HepG2 (cell line): ENCODE results near the gene PLOD3. TPM values are rescaled to one million over a fixed set of nuclear protein-coding genes. Genes with fewer than 3 reads are reported as not detected.

Source experiments
- ATAC-seq: fragments of 200-7000 bp; cut with Tn5 transposase; 3 replicates; pipeline ENCODE4 v1.9.1; 2020; ENCODE audit warnings: mild to moderate bottlenecking, moderate library complexity
- BruUV-seq: library from RNA; stranded (reverse); fragments of 400-500 nt; replicated peaks from 2 replicates; lab custom pipeline; 2021; lab: Mats Ljungman, UMichigan
- CTCF ChIA-PET: fragments of 300-600 bp; formaldehyde crosslinking; extraction: SDS; loops from one replicate; lab custom pipeline; 2021; ENCODE audit warnings: low total read pairs, inconsistent platforms, low intra/inter-chr PET ratio; lab: Yijun Ruan, JAX
- POLR2A ChIA-PET: fragments of 350-600 bp; sonication (Branson Sonifier 250); formaldehyde crosslinking; loops from one replicate; lab custom pipeline; 2020; ENCODE audit warnings: antibody characterized with exemption, inconsistent platforms; lab: Yijun Ruan, JAX
- DNase-seq: peaks from one replicate; pipeline ENCODE4 v3.0.0-alpha.2; 2015; ENCODE audit warnings: low spot score
- FAIRE-seq: peaks from 3 replicates; lab custom pipeline; 2011; peaks lifted over from hg19 to GRCh38; lab: Jason Lieb, UNC
- H2AFZ ChIP-seq: one replicate; pipeline ENCODE4 v1.6.1; 2011; ENCODE audit warnings: low read length, inconsistent platforms
- H3K27ac ChIP-seq: fragments of 300-600 bp; 3 replicates; pipeline ENCODE4 v1.8.0; 2011; ENCODE audit warnings: mixed run types, mild to moderate bottlenecking, mixed read lengths, low read length, inconsistent platforms; ENCODE audit not compliant: insufficient read depth; ENCODE audit errors: extremely low read length
- H3K27me3 ChIP-seq, 2 experiments: fragments of 200-600 bp in 1 of 2; 2 replicates in 1 of 2; 3 replicates in 1 of 2; pipeline versions ENCODE4 v1.6.0 to v1.8.0; 2011; ENCODE audit warnings: low read length in 2 of 2, mild to moderate bottlenecking in 2 of 2, moderate library complexity in 2 of 2, inconsistent platforms in 1 of 2; ENCODE audit not compliant: insufficient read depth in 2 of 2, control insufficient read depth in 1 of 2
- H3K36me3 ChIP-seq, 2 experiments: fragments of 200-600 bp in 1 of 2; replicated peaks in 1 of 2; 2 replicates in 1 of 2; 3 replicates in 1 of 2; pipeline versions ENCODE4 v1.5.1 to v1.8.0; 2011; ENCODE audit warnings: low read length in 2 of 2, inconsistent platforms in 1 of 2; ENCODE audit not compliant: insufficient read depth in 2 of 2, control insufficient read depth in 1 of 2
- H3K4me1 ChIP-seq: 2 replicates; pipeline ENCODE4 v1.5.1; 2012; ENCODE audit warnings: low read length, inconsistent platforms; ENCODE audit not compliant: insufficient read depth
- H3K4me2 ChIP-seq: 2 replicates; pipeline ENCODE4 v1.6.0; 2011; ENCODE audit warnings: low read depth, low read length, inconsistent platforms
- H3K4me3 ChIP-seq, 3 experiments: fragments of 200-600 bp in 1 of 3; sonication (generic), shearing (Covaris generic) in 1 of 3; replicated peaks in 1 of 3; 2 replicates each; pipeline ENCODE4 v1.5.1; 2011 to 2016; ENCODE audit warnings: low read length in 3 of 3, inconsistent platforms in 2 of 3, low read depth in 2 of 3, mild to moderate bottlenecking in 2 of 3, control low read depth in 1 of 3, mixed read lengths in 1 of 3; ENCODE audit not compliant: insufficient read depth in 1 of 3
- H3K79me2 ChIP-seq: one replicate; pipeline ENCODE4 v1.6.1; 2011; ENCODE audit warnings: low read length, inconsistent platforms; ENCODE audit not compliant: insufficient read depth
- H3K9ac ChIP-seq: 2 replicates; pipeline ENCODE4 v1.6.0; 2011; ENCODE audit warnings: mild to moderate bottlenecking, low read depth, low read length, inconsistent platforms; ENCODE audit not compliant: insufficient read depth
- H3K9me3 ChIP-seq: 2 replicates; pipeline ENCODE4 v1.5.1; 2012; ENCODE audit warnings: mild to moderate bottlenecking, low read length
- H4K20me1 ChIP-seq: 2 replicates; pipeline ENCODE4 v1.6.0; 2011; ENCODE audit warnings: inconsistent platforms, mild to moderate bottlenecking, low read length, moderate library complexity; ENCODE audit not compliant: insufficient read depth
- AGO2 ChIP-seq: fragments of 200-400 bp; formaldehyde crosslinking; optimal IDR thresholded peaks from 2 replicates; pipeline ENCODE3; 2017; ENCODE audit warnings: mild to moderate bottlenecking, low read depth, low read length, moderate library complexity
- FOXA1 ChIP-seq, 2 experiments: fragments of 450-650 bp in 1 of 2; sonication (generic) in 1 of 2; formaldehyde crosslinking in 1 of 2; IDR thresholded peaks; 2 replicates each; pipeline versions ENCODE4 v1.4.0 to v1.6.1; 2016 to 2020; ENCODE audit warnings: missing genetic modification reagents in 1 of 2
- KDM1A ChIP-seq: IDR thresholded peaks from 2 replicates; pipeline ENCODE4 v1.6.1; 2016; ENCODE audit warnings: missing compliant biosample characterization
- MBD4 ChIP-seq: IDR thresholded peaks from 2 replicates; pipeline ENCODE4 v1.6.1; 2012; ENCODE audit warnings: low read length, inconsistent platforms, borderline replicate concordance
- POLR2A ChIP-seq, 2 experiments: IDR thresholded peaks; 2 replicates each; pipeline ENCODE4 v1.6.1; 2011; ENCODE audit warnings: low read depth in 2 of 2, low read length in 2 of 2, mild to moderate bottlenecking in 1 of 2, moderate library complexity in 1 of 2; ENCODE audit not compliant: insufficient read depth in 1 of 2
- RBFOX2 ChIP-seq: fragments of 200-400 bp; formaldehyde crosslinking; IDR thresholded peaks from 2 replicates; pipeline ENCODE4 v1.6.1; 2017; ENCODE audit warnings: low read depth, mild to moderate bottlenecking, low read length
- ZBTB21 ChIP-seq: sonication (generic); formaldehyde crosslinking; IDR thresholded peaks from 2 replicates; pipeline ENCODE4 v1.4.0; 2020; ENCODE audit warnings: missing genetic modification reagents
- ZNF496 ChIP-seq: sonication (generic); formaldehyde crosslinking; IDR thresholded peaks from 2 replicates; pipeline ENCODE4 v1.8.1; 2023; ENCODE audit warnings: mild to moderate bottlenecking, moderate library complexity, missing genetic modification reagents; ENCODE audit not compliant: insufficient replicate concordance
- ZNF788 ChIP-seq: sonication (generic); formaldehyde crosslinking; IDR thresholded peaks from 2 replicates; pipeline ENCODE4 v1.5.0; 2020; ENCODE audit warnings: mild to moderate bottlenecking, missing genetic modification reagents, borderline replicate concordance
- ZNF879 ChIP-seq: sonication (generic); formaldehyde crosslinking; IDR thresholded peaks from 2 replicates; pipeline ENCODE4 v1.8.1; 2023; ENCODE audit warnings: missing genetic modification reagents
- WGBS: methylation state at CpG from one replicate; pipeline ENCODE4 v1.1.6; 2017; ENCODE audit warnings: low lambda C conversion rate; 5-methylcytosine and 5-hydroxymethylcytosine counted together
- in situ Hi-C: cut with HindIII; loops from 2 replicates; pipeline ENCODE4 v1.10.0; 2017; ENCODE audit warnings: low pct_unique_long_range_greater_than_20kb; ENCODE audit not compliant: extremely low pct_ligation_motif_present
- intact Hi-C: fragments of 100-400 bp; cut with micrococcal nuclease; formaldehyde crosslinking; loops from one replicate; pipeline ENCODE4 v1.10.0; 2022; ENCODE audit not compliant: unreplicated experiment
- polyA plus RNA-seq, 8 experiments: library from polyadenylated mRNA; depleted of rRNA in 3 of 8; stranded (reverse) in 7 of 8; unstranded in 1 of 8; fragments of >200 nt; fragmentation: Illumina TruSeq in 4 of 8; extraction: Trizol in 4 of 8; gene quantifications; 2 replicates each; pipeline versions ENCODE4 v1.2.1 to v1.2.3, GENCODE V29; 2011 to 2016; ENCODE audit warnings: low read depth in 4 of 8, missing spikeins in 1 of 8, mixed read lengths in 1 of 8; ENCODE audit not compliant: insufficient read depth in 1 of 8
- total RNA-seq, 5 experiments: library from RNA; depleted of rRNA; stranded (reverse); fragments of >200 nt; fragmentation: Illumina TruSeq; extraction: Trizol; gene quantifications; 2 replicates each; pipeline ENCODE4 v1.2.3, GENCODE V29; 2016; ENCODE audit warnings: low read depth in 1 of 5
- TF ChIP-seq, protein P1 (sequence below): sonication (generic); formaldehyde crosslinking; IDR thresholded peaks from 2 replicates; pipeline ENCODE4 v1.5.1; 2020; ENCODE audit warnings: mild to moderate bottlenecking, missing genetic modification reagents, moderate library complexity

The PLOD3 gene
- total and polyA plus RNA-seq, 2 of the 13 experiments (the other 11 are each of a cell fraction or from before 2014, with no cell fraction given) = 65.8 to 67.4 TPM

DNA sequence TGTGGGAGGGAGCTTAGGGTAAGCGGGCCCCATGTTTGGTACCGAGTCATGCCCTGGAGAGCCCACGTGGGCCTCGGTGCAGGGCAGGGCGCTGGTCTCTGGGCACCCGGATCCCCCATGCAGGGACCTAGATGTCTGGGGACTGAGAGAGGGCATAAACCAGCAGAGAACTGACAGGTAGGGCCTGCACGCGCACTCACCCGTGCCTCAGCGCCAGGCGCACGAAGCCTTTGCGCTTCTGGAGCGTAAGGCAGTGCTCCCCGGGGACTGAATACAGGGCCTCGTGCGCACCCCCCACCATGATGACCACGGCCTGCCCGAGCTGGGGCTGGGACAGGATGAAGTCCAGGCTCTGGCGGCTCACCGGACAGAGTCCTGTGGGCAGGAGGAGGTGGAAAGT, 19.4 kb downstream of the PLOD3 start:
- ATAC-seq (no peak), FAIRE-seq (no peak), DNase-seq (no peak)
- H2AFZ ChIP-seq = no peak overlapping the region
- POLR2A ChIA-PET = interaction anchor here (3.7 to 11.6 kb wide), 2 partner anchors 15 to 17 kb away, joined by 22 to 202 read pairs; partner anchors contain the start of genes PLOD3 and ZNHIT1
- 100% methylated on average over 6 of the region's 21 CpGs for WGBS
- no peaks in the 10 kb centered on the region for H3K9me3 ChIP-seq
- H3K27me3 ChIP-seq = no peaks in the 10 kb centered on the region; a peak in 1 of 5 replicates
- peaks cover 50% of the 10 kb centered on the region for H3K4me1 ChIP-seq
- CTCF ChIA-PET = no interaction called here
- no peak overlapping the region for H3K9ac ChIP-seq
- in situ Hi-C loops = no loop called here
- no TSS peak for BruUV-seq
- intact Hi-C loops = no loop called here
- H4K20me1 ChIP-seq = peaks cover 3% of the 10 kb centered on the region; the same call in 1 of the 2 replicates
- TF ChIP-seq, protein P1, sequence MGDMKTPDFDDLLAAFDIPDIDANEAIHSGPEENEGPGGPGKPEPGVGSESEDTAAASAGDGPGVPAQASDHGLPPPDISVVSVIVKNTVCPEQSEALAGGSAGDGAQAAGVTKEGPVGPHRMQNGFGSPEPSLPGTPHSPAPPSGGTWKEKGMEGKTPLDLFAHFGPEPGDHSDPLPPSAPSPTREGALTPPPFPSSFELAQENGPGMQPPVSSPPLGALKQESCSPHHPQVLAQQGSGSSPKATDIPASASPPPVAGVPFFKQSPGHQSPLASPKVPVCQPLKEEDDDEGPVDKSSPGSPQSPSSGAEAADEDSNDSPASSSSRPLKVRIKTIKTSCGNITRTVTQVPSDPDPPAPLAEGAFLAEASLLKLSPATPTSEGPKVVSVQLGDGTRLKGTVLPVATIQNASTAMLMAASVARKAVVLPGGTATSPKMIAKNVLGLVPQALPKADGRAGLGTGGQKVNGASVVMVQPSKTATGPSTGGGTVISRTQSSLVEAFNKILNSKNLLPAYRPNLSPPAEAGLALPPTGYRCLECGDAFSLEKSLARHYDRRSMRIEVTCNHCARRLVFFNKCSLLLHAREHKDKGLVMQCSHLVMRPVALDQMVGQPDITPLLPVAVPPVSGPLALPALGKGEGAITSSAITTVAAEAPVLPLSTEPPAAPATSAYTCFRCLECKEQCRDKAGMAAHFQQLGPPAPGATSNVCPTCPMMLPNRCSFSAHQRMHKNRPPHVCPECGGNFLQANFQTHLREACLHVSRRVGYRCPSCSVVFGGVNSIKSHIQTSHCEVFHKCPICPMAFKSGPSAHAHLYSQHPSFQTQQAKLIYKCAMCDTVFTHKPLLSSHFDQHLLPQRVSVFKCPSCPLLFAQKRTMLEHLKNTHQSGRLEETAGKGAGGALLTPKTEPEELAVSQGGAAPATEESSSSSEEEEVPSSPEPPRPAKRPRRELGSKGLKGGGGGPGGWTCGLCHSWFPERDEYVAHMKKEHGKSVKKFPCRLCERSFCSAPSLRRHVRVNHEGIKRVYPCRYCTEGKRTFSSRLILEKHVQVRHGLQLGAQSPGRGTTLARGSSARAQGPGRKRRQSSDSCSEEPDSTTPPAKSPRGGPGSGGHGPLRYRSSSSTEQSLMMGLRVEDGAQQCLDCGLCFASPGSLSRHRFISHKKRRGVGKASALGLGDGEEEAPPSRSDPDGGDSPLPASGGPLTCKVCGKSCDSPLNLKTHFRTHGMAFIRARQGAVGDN = peak; percentile 23; the same call in 1 of the 2 replicates
- peak; percentile 74 for TF ChIP-seq RBFOX2
- TF ChIP-seq FOXA1 (IDR thresholded peaks at IDR 0.05) = no peak
- TF ChIP-seq FOXA1 (CRISPR knock-in tag; IDR thresholded peaks at IDR 0.05) = no peak
- peak in 1 of 2 experiments; percentile 40; a peak in 1 of 4 replicates for TF ChIP-seq POLR2A (IDR thresholded peaks at IDR 0.05; ENCODE audit: insufficient read depth in 1 of 2, low read depth in 2 of 2, low read length in 2 of 2)
- TF ChIP-seq AGO2 = peak; percentile 69
- TF ChIP-seq MBD4 = no peak
- no peak for TF ChIP-seq ZNF788 (CRISPR knock-in tag)
- no peak for TF ChIP-seq ZNF496 (CRISPR knock-in tag)
- TF ChIP-seq ZNF879 = no peak
- no peak for TF ChIP-seq KDM1A (CRISPR knock-in tag)
- no peak for TF ChIP-seq ZBTB21
- no peak overlapping the region for H3K4me2 ChIP-seq
- H3K4me3 ChIP-seq = no peak overlapping the region
- H3K27ac ChIP-seq = no peak overlapping the region
- peaks cover 12% of the 10 kb centered on the region for H3K79me2 ChIP-seq
- peaks cover 0 to 2% of the 10 kb centered on the region in 2 experiments; a peak in 1 of 5 replicates for H3K36me3 ChIP-seq
